Stimulated activated CD4-positive, alpha-beta T cell treated with anti-CD3 and anti-CD28 coated beads, Interleukin-4, amount 100 ng/mL, for 1 hour (primary cell): Measurements from ENCODE around the gene GLUL.
"Not testable (repeated sequence)": the region's sequence is repeated elsewhere in the genome, so short reads cannot be mapped to it uniquely, and the experiment has no call there.

Experiments used
- DNase-seq: peaks from one replicate; pipeline ENCODE4 v3.0.0-alpha.2; 2020

GLUL gene

GRCh38 chr1:182359645-182360044, 31.9 kb downstream of the GLUL start:
- DNase-seq = no peak

- DNase-seq = no peak
These were observed 33.7 kb downstream of the GLUL start for GRCh38 chr1:182357913-182358312.

GRCh38 chr1:182357171-182357570, 34.4 kb downstream of the GLUL start:
- no peak for DNase-seq

- no peak for DNase-seq
These were observed 35.9 kb downstream of the GLUL start for GRCh38 chr1:182355723-182356098.

GRCh38 chr1:182351790-182352364, 39.7 kb downstream of the GLUL start:
- DNase-seq = no peak

- DNase-seq = no peak
These were observed 40.8 kb downstream of the GLUL start for GRCh38 chr1:182350839-182351238.

GRCh38 chr1:182348961-182349747, 42.4 kb downstream of the GLUL start:
- DNase-seq = no peak

GRCh38 chr1:182347019-182347418, 44.6 kb downstream of the GLUL start:
- no peak for DNase-seq

GRCh38 chr1:182340233-182341058, 51.1 kb downstream of the GLUL start:
- DNase-seq = no peak

- DNase-seq = no peak
These were observed 51.9 kb downstream of the GLUL start for GRCh38 chr1:182339684-182340083.

- DNase-seq = no peak
These were observed 52.7 kb downstream of the GLUL start for GRCh38 chr1:182338806-182339370.

GRCh38 chr1:182337736-182338571, 53.6 kb downstream of the GLUL start:
- DNase-seq = no peak

GRCh38 chr1:182335771-182336566, 55.6 kb downstream of the GLUL start:
- no peak for DNase-seq

GRCh38 chr1:182333071-182333571, 58.5 kb downstream of the GLUL start:
- not testable (repeated sequence) for DNase-seq

GRCh38 chr1:182332261-182333060, 59.1 kb downstream of the GLUL start:
- DNase-seq = no peak
